Liver (tissue), 9 donors: ENCODE results near the gene ACSS1. TPM values are rescaled to one million over a fixed set of nuclear protein-coding genes. Genes with fewer than 3 reads are reported as not detected.

Experiments
- DNase-seq: peaks from one replicate; pipeline ENCODE4 v3.0.0-alpha.2; 2017; ENCODE audit warnings: low spot score
- H3K27ac ChIP-seq, 2 donors: one replicate each; pipeline ENCODE4 v1.7.0; 2013; ENCODE audit warnings: inconsistent platforms in 2 of 2, low read length in 2 of 2, control low read depth in 1 of 2, low read depth in 1 of 2, mild to moderate bottlenecking in 1 of 2
- H3K27me3 ChIP-seq, 4 donors: one replicate each; pipeline versions ENCODE4 v1.6.1 to v1.7.0; 2013; ENCODE audit warnings: low read length in 3 of 4, inconsistent platforms in 1 of 4, mild to moderate bottlenecking in 1 of 4, moderate library complexity in 1 of 4; ENCODE audit not compliant: control insufficient read depth in 4 of 4, insufficient read depth in 4 of 4
- H3K36me3 ChIP-seq, 4 donors: one replicate each; pipeline versions ENCODE4 v1.6.1 to v1.7.0; 2013; ENCODE audit warnings: low read length in 3 of 4, mild to moderate bottlenecking in 3 of 4, low read depth in 1 of 4, moderate library complexity in 1 of 4; ENCODE audit not compliant: control insufficient read depth in 4 of 4, insufficient read depth in 3 of 4
- H3K4me1 ChIP-seq, 4 donors: one replicate each; pipeline versions ENCODE4 v1.6.1 to v1.7.0; 2013; ENCODE audit warnings: low read length in 3 of 4, mild to moderate bottlenecking in 3 of 4, moderate library complexity in 1 of 4; ENCODE audit not compliant: control insufficient read depth in 4 of 4, insufficient read depth in 4 of 4
- H3K4me3 ChIP-seq, 3 donors: one replicate each; pipeline versions ENCODE4 v1.6.1 to v1.7.0; 2013; ENCODE audit warnings: low read length in 3 of 3, control low read depth in 1 of 3, low read depth in 1 of 3, mild to moderate bottlenecking in 1 of 3
- H3K9ac ChIP-seq, 2 donors: one replicate each; pipeline ENCODE4 v1.7.0; 2013; ENCODE audit warnings: low read length in 2 of 2, mild to moderate bottlenecking in 2 of 2, moderate library complexity in 2 of 2, control low read depth in 1 of 2, low read depth in 1 of 2
- H3K9me3 ChIP-seq, 4 donors: one replicate each; pipeline versions ENCODE4 v1.6.1 to v1.7.0; 2013; ENCODE audit warnings: low read length in 3 of 4; ENCODE audit not compliant: control insufficient read depth in 4 of 4
- EGR1 ChIP-seq, 2 donors: IDR thresholded peaks; 2 replicates each; pipeline ENCODE4 v1.6.1; 2016 to 2018; ENCODE audit warnings: antibody characterized with exemption in 2 of 2, low read depth in 2 of 2
- FOXA1 ChIP-seq: IDR thresholded peaks from 2 replicates; pipeline ENCODE4 v1.6.1; 2016; ENCODE audit warnings: antibody characterized with exemption
- FOXA2 ChIP-seq: IDR thresholded peaks from 2 replicates; pipeline ENCODE4 v1.6.1; 2016; ENCODE audit warnings: antibody characterized with exemption
- GABPA ChIP-seq, 2 donors: IDR thresholded peaks in 1 of 2; conservative IDR thresholded peaks in 1 of 2; 2 replicates each; pipeline ENCODE4 v1.6.1; 2016; ENCODE audit warnings: antibody characterized with exemption in 2 of 2, mild to moderate bottlenecking in 1 of 2, moderate library complexity in 1 of 2
- HNF4A ChIP-seq, 2 donors: conservative IDR thresholded peaks; 2 replicates each; pipeline ENCODE4 v1.6.1; 2016; ENCODE audit warnings: antibody characterized with exemption in 2 of 2, mild to moderate bottlenecking in 2 of 2
- HNF4G ChIP-seq: IDR thresholded peaks from 2 replicates; pipeline ENCODE4 v1.6.1; 2016; ENCODE audit warnings: antibody characterized with exemption
- JUND ChIP-seq, 2 donors: IDR thresholded peaks; 2 replicates each; pipeline ENCODE4 v1.6.1; 2016; ENCODE audit warnings: antibody characterized with exemption in 2 of 2
- NR2F2 ChIP-seq: IDR thresholded peaks from 2 replicates; pipeline ENCODE4 v1.6.1; 2016; ENCODE audit warnings: antibody characterized with exemption
- RAD21 ChIP-seq, 2 donors: IDR thresholded peaks; 2 replicates each; pipeline ENCODE4 v1.6.1; 2016; ENCODE audit warnings: antibody characterized with exemption in 2 of 2, mild to moderate bottlenecking in 2 of 2
- RXRA ChIP-seq, 2 donors: IDR thresholded peaks; 2 replicates each; pipeline ENCODE4 v1.6.1; 2017 to 2018; ENCODE audit warnings: antibody characterized with exemption in 2 of 2, mild to moderate bottlenecking in 1 of 2
- SP1 ChIP-seq: IDR thresholded peaks from 2 replicates; pipeline ENCODE4 v1.6.1; 2018; ENCODE audit warnings: antibody characterized with exemption, mild to moderate bottlenecking
- TAF1 ChIP-seq: conservative IDR thresholded peaks from 2 replicates; pipeline ENCODE4 v1.6.1; 2016; ENCODE audit warnings: antibody characterized with exemption, mild to moderate bottlenecking
- whole genome bisulfite sequencing: extraction: QIAGEN DNeasy Blood & Tissue Kit; methylation state at CpG from one replicate; pipeline ENCODE4 v1.1.7; 2013; 5-methylcytosine and 5-hydroxymethylcytosine counted together
- polyA plus RNA-seq, 2 donors: library from polyadenylated mRNA; stranded (reverse) in 1 of 2; unstranded in 1 of 2; fragments of 200-250 nt in 1 of 2; fragments of >200 nt in 1 of 2; fragmentation: Nextera tagmentation in 1 of 2; extraction: Ambion mirVana in 1 of 2; gene quantifications; one replicate each; pipeline versions ENCODE4 v1.2.1 to v1.2.3, GENCODE V29; 2013 to 2015
- total RNA-seq, 2 donors: library from RNA; depleted of rRNA; stranded (reverse); fragments of >200 nt; gene quantifications; one replicate each; pipeline ENCODE4 v1.2.3, GENCODE V29; 2014
- TF ChIP-seq, protein P1 (sequence below): IDR thresholded peaks from 2 replicates; pipeline ENCODE4 v1.6.1; 2016; ENCODE audit warnings: antibody characterized with exemption, mild to moderate bottlenecking
- TF ChIP-seq, protein P2 (sequence below): IDR thresholded peaks from 2 replicates; pipeline ENCODE4 v1.6.1; 2016; ENCODE audit warnings: antibody characterized with exemption
- TF ChIP-seq, protein P3 (sequence below): IDR thresholded peaks from 2 replicates; pipeline ENCODE4 v1.6.1; 2016; ENCODE audit warnings: antibody characterized with exemption
- donor health status: healthy.
- donor health status: healthy.
- donor health status: healthy.
- donor health status: healthy.
- donor health status: healthy.

Gene ACSS1
- total and polyA plus RNA-seq, 4 donors: 5.3 to 87.5 (median 22.1) TPM

DNA sequence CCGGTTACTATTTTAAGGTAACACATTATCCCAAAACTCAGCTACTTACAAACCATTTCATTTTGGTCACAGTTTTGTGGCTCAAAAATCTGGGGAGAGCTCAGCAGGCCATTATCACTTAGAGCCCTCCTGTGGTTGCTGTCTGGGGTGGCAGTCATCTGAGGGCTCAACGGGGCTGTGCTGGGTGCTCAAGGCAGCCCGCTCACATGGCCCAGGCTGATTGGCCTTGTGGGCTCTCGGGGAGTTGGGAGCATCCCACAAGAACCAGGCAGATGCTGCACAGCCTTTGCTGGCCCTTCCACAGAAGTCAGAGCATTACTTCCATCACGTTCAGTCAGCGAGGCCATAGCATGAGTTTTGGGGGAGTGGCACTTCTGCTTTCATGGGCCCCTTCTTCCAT, 30.3 kb upstream of the ACSS1 start:
- peaks cover 0 to 21% (median 5%) of the 10 kb centered on the region in 4 donors for H3K27me3 ChIP-seq
- DNase-seq: no peak
- 79% methylated on average over 6 of the region's 6 CpGs for WGBS
- H3K27ac ChIP-seq: no peak overlapping the region
- H3K9me3 ChIP-seq: no peaks in the 10 kb centered on the region
- H3K36me3 ChIP-seq: no peaks in the 10 kb centered on the region
- H3K4me3 ChIP-seq: no peak overlapping the region
- no peak for TF ChIP-seq NR2F2
- no peak overlapping the region for H3K9ac ChIP-seq
- H3K4me1 ChIP-seq: peaks cover 0 to 9% (median 3%) of the 10 kb centered on the region in 4 donors

DNA sequence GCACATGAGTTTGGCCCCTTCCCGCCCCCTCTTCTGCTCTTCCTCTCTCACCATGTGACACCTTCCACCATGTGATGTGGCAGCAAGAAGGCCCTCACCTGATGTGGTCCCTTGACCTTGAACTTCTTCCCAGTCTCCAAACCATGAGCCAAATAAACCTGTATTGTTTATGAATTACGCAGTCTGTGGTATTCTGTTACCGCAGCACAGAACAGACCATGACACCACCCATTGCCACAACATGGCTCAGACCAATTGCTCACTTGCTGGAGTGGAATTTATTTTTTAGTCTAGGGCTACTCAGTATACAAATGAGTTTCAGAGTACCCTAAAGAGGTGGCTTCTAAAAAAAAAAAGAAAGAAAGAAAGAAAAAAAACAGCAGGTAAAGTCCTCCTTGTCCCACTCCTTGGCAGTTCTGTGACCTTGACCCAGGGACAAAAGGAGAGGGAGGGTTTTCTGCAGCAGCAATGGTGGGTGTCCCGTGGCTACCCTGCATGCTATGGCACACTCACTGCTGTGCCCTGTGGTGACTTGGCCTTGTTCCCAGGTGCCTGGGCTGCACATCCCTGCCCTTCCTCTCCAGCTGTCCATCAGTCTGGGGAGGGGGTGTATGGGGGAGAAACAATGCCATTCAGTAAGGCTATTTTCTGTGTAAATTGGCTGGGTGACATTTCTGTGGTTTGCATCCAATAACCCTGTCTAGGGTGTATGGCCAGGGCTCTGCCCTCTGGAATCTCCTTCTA, 29.4 kb upstream of the ACSS1 start:
- TF ChIP-seq RAD21 (IDR thresholded peaks at IDR 0.05) (no peak), FOXA1 (no peak), TAF1 (no peak), FOXA2 (no peak)
- H3K27ac ChIP-seq: no peak overlapping the region
- no peaks in the 10 kb centered on the region for H3K9me3 ChIP-seq
- H3K27me3 ChIP-seq: peaks cover 3 to 24% (median 5%) of the 10 kb centered on the region in 4 donors
- peaks cover 0 to 9% (median 5%) of the 10 kb centered on the region in 4 donors for H3K4me1 ChIP-seq
- H3K9ac ChIP-seq: no peak overlapping the region
- no peak overlapping the region for H3K4me3 ChIP-seq
- H3K36me3 ChIP-seq: no peaks in the 10 kb centered on the region
- no peak for DNase-seq
- 83% methylated on average over 4 of the region's 4 CpGs for WGBS

DNA sequence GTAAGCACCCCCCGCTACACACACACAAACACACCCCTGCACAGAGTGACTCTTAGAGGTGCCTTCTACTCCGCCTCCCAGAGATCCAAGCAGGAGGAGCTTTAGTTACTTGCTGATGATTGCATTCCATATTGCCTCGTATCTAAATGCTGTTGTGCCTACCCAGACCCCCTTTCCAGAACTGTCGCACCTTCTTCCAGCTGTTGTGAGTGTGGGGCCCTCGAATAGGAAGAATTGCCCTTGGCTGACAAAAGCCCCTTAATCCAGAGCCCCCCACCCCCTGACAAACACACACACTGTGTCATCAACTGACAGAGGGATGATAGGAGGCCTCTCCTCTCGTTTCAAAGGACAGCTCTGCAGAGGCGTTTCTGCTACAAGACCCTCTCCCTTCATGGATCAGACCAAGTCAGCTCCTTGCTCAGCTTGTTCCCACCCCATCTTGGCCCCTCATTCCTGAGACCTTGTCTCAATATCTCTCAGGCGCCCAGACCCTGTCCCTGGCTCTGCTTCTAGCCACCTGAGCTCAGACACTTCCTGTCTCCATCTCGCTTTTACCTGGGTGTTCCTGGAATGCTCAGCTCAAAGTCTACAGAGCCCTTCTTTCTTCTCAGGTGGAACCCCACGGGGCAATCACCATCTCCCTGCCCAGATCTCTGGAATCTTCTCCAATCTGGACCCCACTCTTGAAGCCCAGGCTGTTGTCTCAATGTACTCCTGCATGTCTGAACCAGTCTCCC, 28.0 kb upstream of the ACSS1 start:
- Histone ChIP-seq H3K4me3 (no peak overlapping the region), H3K27ac (no peak overlapping the region), H3K9ac (no peak overlapping the region), H3K4me1 (peaks cover 0 to 13% (median 5%) of the 10 kb centered on the region in 4 donors), H3K9me3 (peaks cover 0 to under 1% (median 0%) of the 10 kb centered on the region in 4 donors), H3K36me3 (no peaks in the 10 kb centered on the region), H3K27me3 (peaks cover 6 to 24% (median 9%) of the 10 kb centered on the region in 4 donors)
- WGBS: 66% methylated on average over 10 of the region's 10 CpGs
- TF ChIP-seq RXRA (IDR thresholded peaks at IDR 0.05) (no peak), HNF4A (conservative IDR thresholded peaks at IDR 0.05) (no peak), GABPA (IDR thresholded peaks at IDR 0.05 in 1 of 2, conservative IDR thresholded peaks at IDR 0.05 in 1 of 2) (no peak), HNF4G (no peak), NR2F2 (no peak), RAD21 (IDR thresholded peaks at IDR 0.05) (no peak), EGR1 (IDR thresholded peaks at IDR 0.05; ENCODE audit: low read depth in 2 of 2) (no peak), JUND (IDR thresholded peaks at IDR 0.05) (no peak), SP1 (no peak)
- TF ChIP-seq, protein P1, sequence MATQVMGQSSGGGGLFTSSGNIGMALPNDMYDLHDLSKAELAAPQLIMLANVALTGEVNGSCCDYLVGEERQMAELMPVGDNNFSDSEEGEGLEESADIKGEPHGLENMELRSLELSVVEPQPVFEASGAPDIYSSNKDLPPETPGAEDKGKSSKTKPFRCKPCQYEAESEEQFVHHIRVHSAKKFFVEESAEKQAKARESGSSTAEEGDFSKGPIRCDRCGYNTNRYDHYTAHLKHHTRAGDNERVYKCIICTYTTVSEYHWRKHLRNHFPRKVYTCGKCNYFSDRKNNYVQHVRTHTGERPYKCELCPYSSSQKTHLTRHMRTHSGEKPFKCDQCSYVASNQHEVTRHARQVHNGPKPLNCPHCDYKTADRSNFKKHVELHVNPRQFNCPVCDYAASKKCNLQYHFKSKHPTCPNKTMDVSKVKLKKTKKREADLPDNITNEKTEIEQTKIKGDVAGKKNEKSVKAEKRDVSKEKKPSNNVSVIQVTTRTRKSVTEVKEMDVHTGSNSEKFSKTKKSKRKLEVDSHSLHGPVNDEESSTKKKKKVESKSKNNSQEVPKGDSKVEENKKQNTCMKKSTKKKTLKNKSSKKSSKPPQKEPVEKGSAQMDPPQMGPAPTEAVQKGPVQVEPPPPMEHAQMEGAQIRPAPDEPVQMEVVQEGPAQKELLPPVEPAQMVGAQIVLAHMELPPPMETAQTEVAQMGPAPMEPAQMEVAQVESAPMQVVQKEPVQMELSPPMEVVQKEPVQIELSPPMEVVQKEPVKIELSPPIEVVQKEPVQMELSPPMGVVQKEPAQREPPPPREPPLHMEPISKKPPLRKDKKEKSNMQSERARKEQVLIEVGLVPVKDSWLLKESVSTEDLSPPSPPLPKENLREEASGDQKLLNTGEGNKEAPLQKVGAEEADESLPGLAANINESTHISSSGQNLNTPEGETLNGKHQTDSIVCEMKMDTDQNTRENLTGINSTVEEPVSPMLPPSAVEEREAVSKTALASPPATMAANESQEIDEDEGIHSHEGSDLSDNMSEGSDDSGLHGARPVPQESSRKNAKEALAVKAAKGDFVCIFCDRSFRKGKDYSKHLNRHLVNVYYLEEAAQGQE: no peak
- TF ChIP-seq, protein P2, sequence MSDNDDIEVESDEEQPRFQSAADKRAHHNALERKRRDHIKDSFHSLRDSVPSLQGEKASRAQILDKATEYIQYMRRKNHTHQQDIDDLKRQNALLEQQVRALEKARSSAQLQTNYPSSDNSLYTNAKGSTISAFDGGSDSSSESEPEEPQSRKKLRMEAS: no peak
- TF ChIP-seq, protein P3, sequence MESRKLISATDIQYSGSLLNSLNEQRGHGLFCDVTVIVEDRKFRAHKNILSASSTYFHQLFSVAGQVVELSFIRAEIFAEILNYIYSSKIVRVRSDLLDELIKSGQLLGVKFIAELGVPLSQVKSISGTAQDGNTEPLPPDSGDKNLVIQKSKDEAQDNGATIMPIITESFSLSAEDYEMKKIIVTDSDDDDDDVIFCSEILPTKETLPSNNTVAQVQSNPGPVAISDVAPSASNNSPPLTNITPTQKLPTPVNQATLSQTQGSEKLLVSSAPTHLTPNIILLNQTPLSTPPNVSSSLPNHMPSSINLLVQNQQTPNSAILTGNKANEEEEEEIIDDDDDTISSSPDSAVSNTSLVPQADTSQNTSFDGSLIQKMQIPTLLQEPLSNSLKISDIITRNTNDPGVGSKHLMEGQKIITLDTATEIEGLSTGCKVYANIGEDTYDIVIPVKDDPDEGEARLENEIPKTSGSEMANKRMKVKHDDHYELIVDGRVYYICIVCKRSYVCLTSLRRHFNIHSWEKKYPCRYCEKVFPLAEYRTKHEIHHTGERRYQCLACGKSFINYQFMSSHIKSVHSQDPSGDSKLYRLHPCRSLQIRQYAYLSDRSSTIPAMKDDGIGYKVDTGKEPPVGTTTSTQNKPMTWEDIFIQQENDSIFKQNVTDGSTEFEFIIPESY: no peak
- DNase-seq: no peak
